K562 (cell line): ENCODE data around the gene GUK1. TPM values are rescaled to one million over a fixed set of nuclear protein-coding genes. Genes with fewer than 3 reads are reported as not detected.

ENCODE experiments used
- ATF1 ChIP-seq, 2 experiments: fragments of 450-650 bp in 1 of 2; IDR thresholded peaks; 2 replicates each; pipeline ENCODE4 v1.6.1; 2016; ENCODE audit warnings: missing compliant biosample characterization in 1 of 2, missing genetic modification characterization in 1 of 2
- ATF4 ChIP-seq: fragments of 450-650 bp; formaldehyde crosslinking; IDR thresholded peaks from 2 replicates; pipeline ENCODE4 v1.4.0; 2022; ENCODE audit warnings: mild to moderate bottlenecking, moderate library complexity
- ERF ChIP-seq: fragments of 450-650 bp; formaldehyde crosslinking; IDR thresholded peaks from 2 replicates; pipeline ENCODE4 v1.4.0; 2020; ENCODE audit warnings: mild to moderate bottlenecking, mixed read lengths
- ESRRB ChIP-seq: fragments of 250-450 bp; sonication (Bioruptor Pico); IDR thresholded peaks from 2 replicates; pipeline ENCODE4 v1.5.0; 2020; ENCODE audit warnings: mild to moderate bottlenecking, moderate library complexity, borderline replicate concordance
- ETV1 ChIP-seq: fragments of 450-650 bp; conservative IDR thresholded peaks from 2 replicates; pipeline ENCODE4 v1.6.1; 2016; ENCODE audit warnings: missing genetic modification characterization, control low read depth, low read depth, missing compliant biosample characterization
- HDAC3 ChIP-seq: fragments of 450-650 bp; IDR thresholded peaks from 2 replicates; pipeline ENCODE4 v1.6.1; 2018; ENCODE audit warnings: borderline replicate concordance, mild to moderate bottlenecking, moderate library complexity; ENCODE audit not compliant: partially characterized antibody
- KDM4B ChIP-seq, 2 experiments: fragments of 450-650 bp in 1 of 2; sonication (generic) in 1 of 2; IDR thresholded peaks; 2 replicates each; pipeline ENCODE4 v1.6.1; 2016 to 2017; ENCODE audit warnings: borderline replicate concordance in 2 of 2, antibody characterized with exemption in 1 of 2, low read depth in 1 of 2, mild to moderate bottlenecking in 1 of 2
- MEF2A ChIP-seq: IDR thresholded peaks from 2 replicates; pipeline ENCODE4 v1.6.1; 2011; ENCODE audit warnings: low read depth, mild to moderate bottlenecking, low read length, moderate library complexity; ENCODE audit not compliant: control insufficient read depth
- MLLT1 ChIP-seq, 2 experiments: fragments of 450-650 bp; IDR thresholded peaks; 2 replicates each; pipeline ENCODE4 v1.6.1; 2016
- MTA2 ChIP-seq: fragments of 450-650 bp; IDR thresholded peaks from 2 replicates; pipeline ENCODE4 v1.6.1; 2016; ENCODE audit warnings: low read depth
- MTF1 ChIP-seq: fragments of 250-450 bp; sonication (Bioruptor Pico); IDR thresholded peaks from 2 replicates; pipeline ENCODE4 v1.9.0; 2021; ENCODE audit warnings: moderate library complexity, mild to moderate bottlenecking, inconsistent platforms, borderline replicate concordance
- RAD51 ChIP-seq: fragments of 450-650 bp; IDR thresholded peaks from 2 replicates; pipeline ENCODE4 v1.7.1; 2016; ENCODE audit warnings: low read depth, mild to moderate bottlenecking, borderline replicate concordance
- RHOXF2B ChIP-seq: fragments of 250-450 bp; sonication (Bioruptor Pico); conservative IDR thresholded peaks from 2 replicates; pipeline ENCODE4 v1.5.1; 2021
- RNF2 ChIP-seq: sonication (generic); IDR thresholded peaks from 2 replicates; pipeline ENCODE4 v1.6.1; 2016
- SMAD1 ChIP-seq: fragments of 150-350 bp; IDR thresholded peaks from 2 replicates; pipeline ENCODE4 v1.6.1; 2014; ENCODE audit warnings: low read length, low read depth; ENCODE audit not compliant: partially characterized antibody
- SRSF9 ChIP-seq: fragments of 200-400 bp; formaldehyde crosslinking; IDR thresholded peaks from 2 replicates; pipeline ENCODE4 v1.6.1; 2017; ENCODE audit warnings: low read depth, low read length, borderline replicate concordance
- TAF15 ChIP-seq: fragments of 200-400 bp; formaldehyde crosslinking; IDR thresholded peaks from 2 replicates; pipeline ENCODE4 v1.6.1; 2017; ENCODE audit warnings: mild to moderate bottlenecking, low read depth, low read length, moderate library complexity
- ZBTB2 ChIP-seq: fragments of 450-650 bp; IDR thresholded peaks from 2 replicates; pipeline ENCODE4 v1.6.1; 2016; ENCODE audit warnings: antibody characterized with exemption
- ZEB2 ChIP-seq: fragments of 450-650 bp; IDR thresholded peaks from 2 replicates; pipeline ENCODE4 v1.6.1; 2016
- ZNF12 ChIP-seq: sonication (generic); formaldehyde crosslinking; IDR thresholded peaks from 2 replicates; pipeline ENCODE4 v1.4.0; 2020; ENCODE audit warnings: mild to moderate bottlenecking, missing genetic modification reagents
- ZNF143 ChIP-seq: sonication (generic); formaldehyde crosslinking; IDR thresholded peaks from 2 replicates; pipeline ENCODE4 v1.9.0; 2022; ENCODE audit warnings: mild to moderate bottlenecking, missing genetic modification reagents
- ZNF644 ChIP-seq: fragments of 200-800 bp; sonication (Bioruptor generic); IDR thresholded peaks from 2 replicates; pipeline ENCODE4 v1.6.1; 2016; ENCODE audit warnings: low read depth, missing genetic modification characterization, missing compliant biosample characterization
- ZNF696 ChIP-seq: fragments of 250-450 bp; sonication (Bioruptor Pico); conservative IDR thresholded peaks from 2 replicates; pipeline ENCODE4 v1.4.0; 2020; ENCODE audit warnings: mild to moderate bottlenecking, moderate library complexity
- ZNF780A ChIP-seq: fragments of 250-450 bp; sonication (Bioruptor Pico); IDR thresholded peaks from 2 replicates; pipeline ENCODE4 v1.5.0; 2021; ENCODE audit warnings: mild to moderate bottlenecking
- polyA plus RNA-seq, 8 experiments: library from polyadenylated mRNA; depleted of rRNA in 4 of 8; stranded (reverse) in 5 of 8; unstranded in 3 of 8; fragments of >200 nt; fragmentation: Nextera tagmentation in 2 of 8; fragmentation: Illumina TruSeq in 1 of 8; extraction: Ambion mirVana in 2 of 8; extraction: Trizol in 1 of 8; gene quantifications; 2 replicates each; pipeline versions ENCODE4 v1.2.1 to v1.2.3, GENCODE V29; 2011 to 2014; ENCODE audit warnings: inconsistent platforms in 1 of 8, missing spikeins in 1 of 8
- total RNA-seq, 7 experiments: library from RNA; depleted of rRNA in 6 of 7; stranded (reverse); fragments of >200 nt in 6 of 7; fragmentation: Illumina TruSeq in 2 of 7; extraction: Trizol in 2 of 7; gene quantifications; 2 replicates each; pipeline versions ENCODE4 v1.2.1 to v1.2.3, GENCODE V29; 2011 to 2021; ENCODE audit warnings: low replicate concordance in 1 of 7
- TF ChIP-seq, protein P1 (sequence below): fragments of 250-450 bp; sonication (Bioruptor Pico); IDR thresholded peaks from 2 replicates; pipeline ENCODE4 v1.4.0; 2020

GUK1 gene
- total and polyA plus RNA-seq, 9 of the 15 experiments (the other 6 are each of a cell fraction or from before 2014, with no cell fraction given), result 7.0 to 331 (median 132) TPM

DNA sequence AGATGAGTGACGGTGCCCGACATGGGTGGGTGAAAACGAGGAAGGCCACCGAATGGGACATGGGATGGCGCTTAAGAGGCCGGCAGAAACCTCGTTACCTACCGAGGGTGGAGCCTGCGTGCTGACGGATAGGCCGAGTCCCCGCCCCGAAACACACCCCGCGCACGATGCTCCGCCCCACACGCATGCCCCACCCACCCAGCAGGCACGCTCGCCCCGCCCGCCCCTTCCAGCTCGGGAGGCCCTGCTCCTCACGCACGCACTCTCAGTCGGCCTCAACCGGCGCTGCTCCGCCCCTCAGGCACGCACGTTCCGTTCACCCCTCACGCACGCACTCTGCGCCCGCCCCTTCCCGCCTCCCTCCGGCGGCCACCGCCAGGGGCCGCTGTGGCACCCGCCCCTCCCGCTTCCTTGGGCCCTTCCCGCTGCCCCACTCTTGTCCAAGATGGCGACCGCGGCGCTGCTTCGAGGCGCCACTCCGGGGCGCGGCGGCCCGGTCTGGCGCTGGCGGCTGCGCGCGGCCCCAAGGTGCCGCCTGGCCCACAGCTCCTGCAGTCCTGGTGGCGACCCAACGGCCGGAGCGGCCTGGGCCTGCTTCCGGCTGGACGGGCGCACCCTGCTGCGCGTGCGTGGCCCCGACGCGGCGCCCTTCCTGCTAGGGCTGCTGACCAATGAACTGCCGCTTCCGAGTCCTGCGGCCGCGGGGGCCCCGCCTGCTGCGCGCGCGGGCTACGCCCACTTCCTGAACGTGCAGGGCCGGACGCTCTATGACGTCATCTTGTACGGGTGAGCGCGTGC is 25.5 kb downstream of the GUK1 start, which contains the start of gene IBA57 (continued):
- TF ChIP-seq ZEB2 (no peak), ZNF644 (no peak; the same call in 1 of the 2 replicates), ATF1 (CRISPR knock-in tag; IDR thresholded peaks at IDR 0.05) (peak; percentile 85), ATF1 (tag; IDR thresholded peaks at IDR 0.05) (peak; percentile 97), MLLT1 (IDR thresholded peaks at IDR 0.05) (no peak), ATF4 (CRISPR knock-in tag) (no peak), MEF2A (0 out of 2 replicates have a peak, but pooled peaks have one; percentile 46), ESRRB (CRISPR knock-in tag) (no peak), RHOXF2B (CRISPR knock-in tag) (no peak), ZNF143 (CRISPR knock-in tag) (no peak), SMAD1 (peak; percentile 91), RAD51 (no peak), KDM4B (IDR thresholded peaks at IDR 0.05; ENCODE audit: borderline replicate concordance in 2 of 2, low read depth in 1 of 2) (peak in 1 of 2 experiments; percentile 70; a peak in 1 of 4 replicates), ZNF780A (no peak), ERF (CRISPR knock-in tag) (peak; percentile 97), HDAC3 (no peak), ZNF12 (CRISPR knock-in tag) (peak; percentile 49; the same call in 1 of the 2 replicates), SRSF9 (no peak), ZNF696 (CRISPR knock-in tag) (no peak), ETV1 (tag) (peak; percentile 79), RNF2 (peak; percentile 51), MTA2 (no peak), MTF1 (CRISPR knock-in tag) (peak; percentile 5; the same call in 1 of the 2 replicates), ZBTB2 (peak; percentile 95), TAF15 (no peak)
- TF ChIP-seq, protein P1, sequence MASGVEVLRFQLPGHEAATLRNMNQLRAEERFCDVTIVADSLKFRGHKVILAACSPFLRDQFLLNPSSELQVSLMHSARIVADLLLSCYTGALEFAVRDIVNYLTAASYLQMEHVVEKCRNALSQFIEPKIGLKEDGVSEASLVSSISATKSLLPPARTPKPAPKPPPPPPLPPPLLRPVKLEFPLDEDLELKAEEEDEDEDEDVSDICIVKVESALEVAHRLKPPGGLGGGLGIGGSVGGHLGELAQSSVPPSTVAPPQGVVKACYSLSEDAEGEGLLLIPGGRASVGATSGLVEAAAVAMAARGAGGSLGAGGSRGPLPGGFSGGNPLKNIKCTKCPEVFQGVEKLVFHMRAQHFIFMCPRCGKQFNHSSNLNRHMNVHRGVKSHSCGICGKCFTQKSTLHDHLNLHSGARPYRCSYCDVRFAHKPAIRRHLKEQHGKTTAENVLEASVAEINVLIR (CRISPR knock-in tag), result peak; percentile 91
